GM19397 (cell line): ENCODE results near the gene TMEM72.
A peak's percentile ranks its signal among the peaks of the same experiment; 100 is the strongest.

Source experiments
- ATAC-seq: cut with Tn5 transposase; IDR thresholded peaks from one replicate; pipeline ENCODE4 v1.9.1; 2021; ENCODE audit warnings: mild to moderate bottlenecking, moderate library complexity; ENCODE audit not compliant: unreplicated experiment

TMEM72 gene

DNA sequence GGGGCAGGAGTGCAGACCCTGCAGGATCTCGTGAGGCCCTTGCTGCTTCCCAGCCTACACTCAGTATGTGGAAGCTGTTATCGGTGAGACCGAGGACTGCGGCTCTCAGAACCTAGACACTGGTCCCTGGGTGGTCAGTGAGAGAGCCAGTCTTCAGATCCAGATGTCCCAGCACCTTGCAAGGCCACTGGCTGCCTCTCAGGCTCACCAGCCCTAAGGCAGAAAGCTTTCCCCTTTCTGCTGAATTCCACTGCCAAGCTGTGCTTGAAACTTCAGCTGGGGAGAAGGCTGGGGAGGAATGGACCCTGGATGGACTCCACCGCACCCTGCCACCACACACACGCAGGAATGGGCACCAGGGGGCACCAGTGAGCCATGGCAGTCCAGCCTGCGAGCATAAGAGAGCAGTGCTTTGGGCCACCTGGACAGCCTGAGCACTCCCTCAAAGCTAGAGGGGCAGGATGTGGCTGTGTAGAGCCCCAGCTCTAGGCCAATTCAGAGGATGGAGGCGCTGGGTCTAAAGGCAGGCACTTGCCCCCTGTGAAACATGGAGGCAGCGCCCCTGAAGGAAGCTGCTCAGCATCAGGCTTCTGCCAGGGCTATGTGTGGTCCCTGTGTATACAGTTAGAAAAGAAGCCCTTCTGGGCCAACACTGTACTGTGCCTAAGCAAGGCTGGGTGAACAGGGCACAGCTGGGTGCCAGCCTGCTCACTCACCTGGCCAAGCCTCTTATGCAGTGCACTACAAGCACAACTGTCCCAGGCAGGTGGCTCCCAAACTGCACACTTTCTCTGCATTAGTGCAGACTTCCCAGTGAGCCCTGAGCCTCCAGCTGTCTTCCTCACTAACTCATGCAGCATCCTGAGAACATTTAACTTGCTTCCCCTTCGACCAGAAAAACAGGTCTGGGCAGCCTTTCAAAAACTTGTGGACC, 21.6 kb downstream of the TMEM72 start:
- peak; percentile 94 for ATAC-seq

- ATAC-seq = no peak
Measured at GRCh38 chr10:44933451-44934321, 22.5 kb downstream of the TMEM72 start.

- ATAC-seq = no peak
Measured at GRCh38 chr10:44934416-44935200, 23.5 kb downstream of the TMEM72 start.

DNA sequence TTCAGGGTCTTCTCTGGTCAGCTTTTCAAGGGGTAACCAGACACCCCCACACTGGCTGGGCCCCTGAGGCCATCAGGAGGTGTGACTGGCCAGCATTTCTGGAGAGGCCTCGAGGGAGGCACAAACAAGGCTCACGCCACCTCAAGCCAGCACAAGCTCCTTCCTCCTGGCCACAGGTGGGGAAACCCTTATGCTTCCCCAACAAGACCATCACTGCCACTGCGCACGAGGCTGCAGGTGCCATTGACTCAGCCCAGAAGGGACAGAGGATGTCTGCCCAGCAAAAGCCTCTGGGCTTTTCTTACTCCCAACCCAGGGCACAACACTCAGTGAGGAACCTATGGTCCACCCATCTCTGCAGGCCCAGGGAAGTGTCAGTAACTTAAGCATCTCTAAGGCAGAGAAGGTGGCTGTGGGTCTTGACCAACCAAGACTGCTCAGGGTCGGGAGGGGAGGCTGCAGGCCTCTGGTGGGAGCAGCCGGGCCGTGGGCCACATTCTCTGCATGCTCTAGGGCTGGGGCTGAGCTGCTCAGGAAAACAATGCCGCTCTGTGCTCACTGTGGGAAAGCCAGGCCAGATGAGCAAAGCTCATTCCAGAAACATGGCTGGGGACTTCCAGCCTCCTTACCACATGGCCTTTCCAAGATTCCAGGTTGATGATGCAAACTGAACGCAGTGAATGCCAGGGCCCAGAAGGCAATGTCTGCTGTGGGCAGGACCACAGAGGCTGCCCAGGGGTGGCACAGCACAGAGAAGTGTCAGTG, 24.2 kb downstream of the TMEM72 start:
- no peak for ATAC-seq

GRCh38 chr10:44935966-44936295, 24.8 kb downstream of the TMEM72 start:
- no peak for ATAC-seq

DNA sequence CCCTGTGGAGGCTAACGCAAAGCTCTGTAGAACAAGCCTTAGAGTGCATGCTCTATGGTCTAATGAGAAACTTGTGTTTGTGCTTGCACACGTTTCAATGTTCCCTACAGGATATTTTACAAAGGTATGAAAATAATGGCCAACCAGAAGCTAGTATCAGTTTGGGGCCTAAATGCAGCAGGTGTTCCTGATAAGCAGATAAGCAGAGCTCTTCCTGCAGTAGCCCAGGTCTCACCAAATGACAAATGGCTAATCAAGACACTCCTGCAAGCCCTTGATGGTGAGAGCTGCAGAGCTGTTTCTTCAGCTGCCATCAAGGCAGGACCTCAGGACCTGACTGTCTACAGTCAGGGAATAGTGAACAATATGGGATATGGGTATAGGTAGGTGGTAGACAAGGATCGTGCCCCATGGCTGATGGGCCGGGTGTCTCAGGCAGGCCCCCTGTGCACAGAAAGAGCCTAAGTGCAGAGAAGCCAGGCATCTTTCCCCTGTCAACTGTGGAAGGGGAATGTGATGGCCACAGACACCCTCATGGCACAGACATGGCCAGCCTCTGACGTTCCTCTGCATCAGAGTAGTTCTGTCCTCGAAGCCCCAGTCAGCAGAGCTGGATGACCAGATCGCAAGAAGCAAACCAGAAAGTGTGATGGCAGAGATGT, 25.3 kb downstream of the TMEM72 start:
- no peak for ATAC-seq

DNA sequence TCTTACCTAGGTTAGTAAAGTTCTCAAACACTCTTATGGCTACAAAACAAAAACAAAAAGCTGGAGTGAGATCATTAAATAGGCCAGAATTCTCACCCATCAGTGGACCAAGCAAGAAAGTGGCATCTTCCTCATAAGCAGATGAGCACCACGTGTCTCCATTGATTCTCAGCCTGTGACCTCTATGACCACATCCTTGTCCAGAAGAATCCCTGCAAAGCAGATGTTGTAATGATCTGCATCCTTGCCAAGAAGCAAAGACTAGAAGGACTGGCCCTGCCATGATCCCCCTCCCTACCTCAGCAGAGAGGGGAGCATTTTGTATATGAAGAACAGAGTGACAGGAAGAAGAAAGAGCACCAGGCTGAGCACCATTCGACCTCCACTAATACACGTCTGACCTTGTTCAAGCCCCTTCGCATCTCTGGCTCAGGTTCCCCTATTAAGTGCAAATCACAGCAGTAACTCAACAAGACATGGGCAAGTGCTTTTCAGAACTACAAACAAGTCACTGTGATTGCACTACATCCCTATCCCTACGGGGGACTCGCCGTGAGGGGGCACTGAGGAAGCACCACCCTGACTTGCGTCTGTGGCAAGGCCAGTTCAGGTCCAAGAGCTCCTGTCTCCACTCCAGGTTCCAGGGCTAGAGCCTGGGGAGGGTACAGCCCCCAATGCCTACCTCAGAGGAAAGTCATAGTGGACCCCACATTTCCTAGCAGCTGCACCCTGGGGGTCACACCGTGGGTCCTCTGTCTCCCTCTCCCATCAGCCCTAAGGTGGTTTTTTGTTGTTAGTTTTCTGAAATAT, 26.3 kb downstream of the TMEM72 start:
- no peak for ATAC-seq

DNA sequence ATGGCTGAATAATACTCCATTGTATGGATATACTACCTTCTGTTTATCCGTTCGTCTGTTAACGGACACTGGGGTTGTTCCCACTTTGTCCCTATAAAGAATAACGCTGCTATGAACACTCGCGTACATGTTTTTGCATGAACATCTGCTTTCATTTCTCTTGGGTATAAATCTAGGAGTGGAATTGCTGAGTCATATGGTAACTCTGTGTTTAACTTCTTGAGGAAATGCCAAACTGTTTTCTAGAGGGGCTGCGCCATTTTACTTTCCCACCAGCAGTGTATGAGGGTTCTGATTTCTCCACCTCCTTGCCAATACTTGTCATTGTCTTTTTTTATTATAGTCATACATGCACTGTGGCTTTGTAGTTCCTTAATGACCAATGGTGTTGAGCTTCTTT, 27.8 kb downstream of the TMEM72 start:
- no peak for ATAC-seq

- ATAC-seq = no peak
Measured at GRCh38 chr10:44939691-44940401, 28.7 kb downstream of the TMEM72 start.

GRCh38 chr10:44944354-44944753, 33.2 kb downstream of the TMEM72 start:
- ATAC-seq = no peak

GRCh38 chr10:44946205-44946604, 35.1 kb downstream of the TMEM72 start:
- ATAC-seq = peak; percentile 39

DNA sequence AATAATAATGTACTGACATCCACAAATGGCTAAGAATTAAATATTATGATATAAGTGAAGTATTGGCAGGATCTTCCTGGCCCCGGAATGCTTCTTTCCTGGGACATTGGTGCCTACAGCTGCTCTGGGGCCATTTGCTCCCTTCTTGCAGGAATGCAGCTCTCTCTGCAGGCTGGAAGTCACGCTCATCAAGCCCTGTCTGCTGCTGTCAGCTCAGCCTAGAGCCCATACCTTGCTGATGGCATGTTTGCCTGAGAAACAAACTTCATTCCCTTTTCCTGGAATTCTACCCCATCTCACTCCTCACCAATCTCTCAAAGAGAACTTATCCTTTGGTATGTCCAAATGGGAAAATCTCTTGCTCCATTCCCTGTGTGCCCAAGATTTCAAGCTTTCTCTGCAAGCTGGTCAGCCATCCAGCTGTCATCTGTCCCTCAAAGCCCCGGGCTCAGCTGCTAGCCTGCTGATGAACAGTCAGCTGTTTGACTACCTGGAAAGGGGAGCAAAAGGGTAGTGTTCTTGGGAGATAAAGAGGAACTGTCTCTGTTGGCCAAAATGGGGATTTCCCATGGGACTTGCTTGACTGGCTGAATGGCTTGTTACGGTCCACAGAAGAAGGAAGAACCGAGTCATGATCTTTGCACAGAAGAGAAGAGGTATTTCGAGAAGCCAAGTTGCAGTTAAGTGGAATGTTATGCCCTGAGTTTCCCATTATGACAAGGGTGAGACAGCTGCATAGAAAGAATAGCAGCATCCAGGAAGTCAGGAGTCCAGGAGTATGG, 36.4 kb downstream of the TMEM72 start:
- ATAC-seq = peak; percentile 54

GRCh38 chr10:44948642-44949041, 37.5 kb downstream of the TMEM72 start:
- no peak for ATAC-seq

- ATAC-seq = no peak
Measured at GRCh38 chr10:44949127-44949802, 38.1 kb downstream of the TMEM72 start.

DNA sequence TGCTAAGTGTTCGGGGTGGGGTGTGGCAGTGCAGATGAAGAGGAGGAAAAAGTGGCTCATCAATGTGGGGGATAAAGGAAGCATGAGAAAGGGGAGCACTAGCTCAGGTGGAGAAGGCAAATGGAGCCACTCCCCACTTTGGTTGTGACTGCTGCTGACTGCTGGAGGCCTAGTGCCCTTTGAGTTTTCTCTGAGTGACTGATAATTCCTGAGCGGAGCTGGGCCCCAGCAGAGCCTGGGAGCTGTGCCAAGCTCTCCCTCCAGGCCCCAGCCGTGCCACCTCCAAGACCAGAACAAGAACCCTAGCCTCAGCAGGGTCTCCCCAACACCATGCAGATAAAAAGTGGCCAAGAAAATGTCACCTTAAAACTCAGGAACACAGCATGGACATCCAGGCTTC, 38.8 kb downstream of the TMEM72 start:
- no peak for ATAC-seq

GRCh38 chr10:44950326-44951225, 39.4 kb downstream of the TMEM72 start:
- ATAC-seq = no peak
